Left ventricle myocardium superior (tissue), 1 donor: ENCODE measurements around the gene MAPT. TPM values are rescaled to one million over a fixed set of nuclear protein-coding genes. Genes with fewer than 3 reads are reported as not detected.
"Not testable (repeated sequence)": the region's sequence is repeated elsewhere in the genome, so short reads cannot be mapped to it uniquely, and the experiment has no call there.

ENCODE experiments used
- ATAC-seq: fragments of 200-7000 bp; cut with Tn5 transposase; one replicate; pipeline ENCODE4 v1.9.1; 2020; ENCODE audit warnings: mild to moderate bottlenecking, moderate library complexity
- DNase-seq: peaks from one replicate; pipeline ENCODE4 v3.0.0-alpha.2; 2020
- intact Hi-C: fragments of 100-400 bp; cut with micrococcal nuclease; formaldehyde crosslinking; loops from one replicate; pipeline ENCODE4 v1.11.0; 2022
- total RNA-seq: library from RNA; stranded (reverse); fragmentation: NEBNext Ultra II Directional; extraction: Animal tissue kit (Norgen Biotek cat#: 25700); gene quantifications from one replicate; pipeline ENCODE4 v1.2.1, GENCODE V29; 2021
- donor health status: DM: no; HTN: yes; CAD: no; lungs with severe emphysema.

Gene MAPT
- total RNA-seq, 1 donor from 2014 or later, result 42.2 TPM

DNA sequence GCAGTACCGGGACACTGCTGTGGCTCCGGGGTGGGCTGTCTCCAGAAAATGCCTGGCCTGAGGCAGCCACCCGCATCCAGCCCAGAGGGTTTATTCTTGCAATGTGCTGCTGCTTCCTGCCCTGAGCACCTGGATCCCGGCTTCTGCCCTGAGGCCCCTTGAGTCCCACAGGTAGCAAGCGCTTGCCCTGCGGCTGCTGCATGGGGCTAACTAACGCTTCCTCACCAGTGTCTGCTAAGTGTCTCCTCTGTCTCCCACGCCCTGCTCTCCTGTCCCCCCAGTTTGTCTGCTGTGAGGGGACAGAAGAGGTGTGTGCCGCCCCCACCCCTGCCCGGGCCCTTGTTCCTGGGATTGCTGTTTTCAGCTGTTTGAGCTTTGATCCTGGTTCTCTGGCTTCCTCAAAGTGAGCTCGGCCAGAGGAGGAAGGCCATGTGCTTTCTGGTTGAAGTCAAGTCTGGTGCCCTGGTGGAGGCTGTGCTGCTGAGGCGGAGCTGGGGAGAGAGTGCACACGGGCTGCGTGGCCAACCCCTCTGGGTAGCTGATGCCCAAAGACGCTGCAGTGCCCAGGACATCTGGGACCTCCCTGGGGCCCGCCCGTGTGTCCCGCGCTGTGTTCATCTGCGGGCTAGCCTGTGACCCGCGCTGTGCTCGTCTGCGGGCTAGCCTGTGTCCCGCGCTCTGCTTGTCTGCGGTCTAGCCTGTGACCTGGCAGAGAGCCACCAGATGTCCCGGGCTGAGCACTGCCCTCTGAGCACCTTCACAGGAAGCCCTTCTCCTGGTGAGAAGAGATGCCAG is 117.6 kb downstream of the MAPT start:
- no peak for ATAC-seq

DNA sequence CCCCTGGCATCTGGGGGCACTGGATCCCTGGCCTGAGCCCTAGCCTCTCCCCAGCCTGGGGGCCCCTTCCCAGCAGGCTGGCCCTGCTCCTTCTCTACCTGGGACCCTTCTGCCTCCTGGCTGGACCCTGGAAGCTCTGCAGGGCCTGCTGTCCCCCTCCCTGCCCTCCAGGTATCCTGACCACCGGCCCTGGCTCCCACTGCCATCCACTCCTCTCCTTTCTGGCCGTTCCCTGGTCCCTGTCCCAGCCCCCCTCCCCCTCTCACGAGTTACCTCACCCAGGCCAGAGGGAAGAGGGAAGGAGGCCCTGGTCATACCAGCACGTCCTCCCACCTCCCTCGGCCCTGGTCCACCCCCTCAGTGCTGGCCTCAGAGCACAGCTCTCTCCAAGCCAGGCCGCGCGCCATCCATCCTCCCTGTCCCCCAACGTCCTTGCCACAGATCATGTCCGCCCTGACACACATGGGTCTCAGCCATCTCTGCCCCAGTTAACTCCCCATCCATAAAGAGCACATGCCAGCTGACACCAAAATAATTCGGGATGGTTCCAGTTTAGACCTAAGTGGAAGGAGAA is 118.2 kb downstream of the MAPT start:
- DNase-seq, result no peak
- intact Hi-C loops, result no loop called here
- ATAC-seq, result no peak

More for the DNA sequence above, 117.6 kb downstream of the MAPT start:
- no peak for DNase-seq
- intact Hi-C loops, result no loop called here

GRCh38 chr17:46013127-46013501 is 118.8 kb downstream of the MAPT start:
- no peak for ATAC-seq
- no peak for DNase-seq
- intact Hi-C loops, result no loop called here

GRCh38 chr17:46013502-46014165 is 119.3 kb downstream of the MAPT start:
- intact Hi-C loops, result no loop called here
- no peak for DNase-seq
- no peak for ATAC-seq

- intact Hi-C loops, ATAC-seq: not testable (repeated sequence)
These were observed 125.1 kb downstream of the MAPT start for GRCh38 chr17:46019408-46019925.

DNA sequence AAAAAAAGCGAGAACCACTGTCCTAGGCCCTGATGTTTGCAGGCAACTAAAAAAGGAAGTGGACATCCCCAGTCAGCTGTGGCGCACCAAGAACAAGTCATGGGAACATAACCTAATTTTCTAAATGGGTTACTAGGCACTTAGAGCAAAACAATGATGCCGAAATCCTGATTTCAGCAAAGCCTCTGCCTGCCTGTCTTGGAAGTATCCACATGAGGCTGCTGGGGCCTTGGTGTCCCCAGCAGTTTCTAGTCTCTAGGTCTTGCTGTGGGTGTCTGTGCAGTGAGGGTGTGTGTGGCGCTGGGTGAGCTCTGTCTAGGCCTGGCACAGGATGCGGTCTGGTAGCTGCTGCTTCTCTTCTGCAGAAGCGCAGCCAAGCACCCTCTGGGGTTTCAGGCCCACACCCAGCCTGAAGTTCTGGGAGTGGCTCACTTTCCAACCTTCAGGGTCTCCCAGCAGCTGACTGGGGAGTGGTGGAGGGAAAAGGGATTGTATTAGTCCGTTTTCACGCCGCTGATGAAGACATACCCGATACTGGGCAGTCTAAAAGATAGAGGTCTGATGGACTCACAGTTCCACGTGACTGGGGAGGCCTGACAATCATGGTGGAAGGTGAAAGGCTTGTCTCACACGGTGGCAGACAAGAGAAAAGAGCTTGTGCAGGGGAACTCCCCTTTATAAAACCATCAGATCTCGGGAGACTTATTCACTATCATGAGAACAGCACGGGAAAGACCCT is 125.8 kb downstream of the MAPT start:
- DNase-seq, result no peak
- ATAC-seq, result peak; percentile 38
- intact Hi-C loops, result no loop called here

More at GRCh38 chr17:46019408-46019925, 125.1 kb downstream of the MAPT start:
- not testable (repeated sequence) for DNase-seq

DNA sequence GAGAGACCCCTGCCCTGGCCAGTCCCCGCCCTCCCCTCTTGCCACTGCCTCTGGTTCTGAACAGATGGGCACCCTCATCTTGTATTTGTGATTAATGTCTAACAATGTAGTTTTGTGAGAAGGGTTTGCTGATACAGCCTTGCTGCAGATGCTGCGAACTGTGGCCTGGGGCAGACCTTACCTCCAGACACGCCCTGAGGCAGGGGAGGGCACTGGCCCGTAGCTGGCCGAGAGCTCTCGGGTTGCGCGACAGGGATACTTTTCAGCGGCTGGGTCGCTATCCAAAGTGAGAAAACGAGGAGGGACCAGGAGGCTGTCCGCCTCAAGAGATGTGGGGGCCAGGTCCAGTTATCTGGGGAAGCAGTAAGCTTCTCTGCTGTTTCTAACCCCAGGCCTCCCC is 126.6 kb downstream of the MAPT start:
- ATAC-seq (no peak), DNase-seq (no peak)
- intact Hi-C loops, result no loop called here

DNA sequence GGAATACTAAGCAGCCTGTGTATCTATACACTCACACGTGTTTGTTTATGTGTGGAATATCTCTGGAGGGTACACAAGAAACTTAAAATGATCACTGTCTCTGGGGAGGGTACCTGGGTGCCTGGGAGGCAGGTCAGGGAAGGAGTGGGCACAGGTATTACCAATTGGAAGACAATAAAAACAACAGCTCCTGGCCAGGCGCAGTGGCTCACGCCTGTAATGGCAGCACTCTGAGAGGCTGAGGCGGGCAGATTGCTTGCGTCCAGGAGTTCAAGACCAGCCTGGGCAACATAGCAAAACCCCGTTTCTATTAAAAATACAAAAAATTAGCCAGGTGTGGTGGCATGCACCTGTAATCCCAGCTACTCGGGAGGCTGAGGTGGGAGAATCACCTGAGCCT is 129.0 kb downstream of the MAPT start:
- ATAC-seq, intact Hi-C loops, DNase-seq: not testable (repeated sequence)

DNA sequence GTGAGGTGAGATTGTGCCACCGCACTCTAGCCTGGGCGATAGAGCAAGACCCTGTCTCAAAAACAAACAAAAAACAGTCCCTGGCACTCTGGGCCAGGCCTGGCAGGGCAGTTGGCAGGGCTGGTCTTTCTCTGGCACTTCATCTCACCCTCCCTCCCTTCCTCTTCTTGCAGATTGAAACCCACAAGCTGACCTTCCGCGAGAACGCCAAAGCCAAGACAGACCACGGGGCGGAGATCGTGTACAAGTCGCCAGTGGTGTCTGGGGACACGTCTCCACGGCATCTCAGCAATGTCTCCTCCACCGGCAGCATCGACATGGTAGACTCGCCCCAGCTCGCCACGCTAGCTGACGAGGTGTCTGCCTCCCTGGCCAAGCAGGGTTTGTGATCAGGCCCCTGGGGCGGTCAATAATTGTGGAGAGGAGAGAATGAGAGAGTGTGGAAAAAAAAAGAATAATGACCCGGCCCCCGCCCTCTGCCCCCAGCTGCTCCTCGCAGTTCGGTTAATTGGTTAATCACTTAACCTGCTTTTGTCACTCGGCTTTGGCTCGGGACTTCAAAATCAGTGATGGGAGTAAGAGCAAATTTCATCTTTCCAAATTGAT is 129.5 kb downstream of the MAPT start:
- no peak for DNase-seq

DNA sequence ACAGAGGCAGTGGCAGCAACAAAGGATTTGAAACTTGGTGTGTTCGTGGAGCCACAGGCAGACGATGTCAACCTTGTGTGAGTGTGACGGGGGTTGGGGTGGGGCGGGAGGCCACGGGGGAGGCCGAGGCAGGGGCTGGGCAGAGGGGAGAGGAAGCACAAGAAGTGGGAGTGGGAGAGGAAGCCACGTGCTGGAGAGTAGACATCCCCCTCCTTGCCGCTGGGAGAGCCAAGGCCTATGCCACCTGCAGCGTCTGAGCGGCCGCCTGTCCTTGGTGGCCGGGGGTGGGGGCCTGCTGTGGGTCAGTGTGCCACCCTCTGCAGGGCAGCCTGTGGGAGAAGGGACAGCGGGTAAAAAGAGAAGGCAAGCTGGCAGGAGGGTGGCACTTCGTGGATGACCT is 130.2 kb downstream of the MAPT start:
- intact Hi-C loops, result no loop called here
- no peak for DNase-seq
- ATAC-seq, result no peak

More for the DNA sequence above, 129.5 kb downstream of the MAPT start:
- no peak for ATAC-seq
- intact Hi-C loops, result no loop called here

GRCh38 chr17:46025060-46025459 is 130.7 kb downstream of the MAPT start:
- intact Hi-C loops, result no loop called here
- no peak for DNase-seq
- no peak for ATAC-seq

DNA sequence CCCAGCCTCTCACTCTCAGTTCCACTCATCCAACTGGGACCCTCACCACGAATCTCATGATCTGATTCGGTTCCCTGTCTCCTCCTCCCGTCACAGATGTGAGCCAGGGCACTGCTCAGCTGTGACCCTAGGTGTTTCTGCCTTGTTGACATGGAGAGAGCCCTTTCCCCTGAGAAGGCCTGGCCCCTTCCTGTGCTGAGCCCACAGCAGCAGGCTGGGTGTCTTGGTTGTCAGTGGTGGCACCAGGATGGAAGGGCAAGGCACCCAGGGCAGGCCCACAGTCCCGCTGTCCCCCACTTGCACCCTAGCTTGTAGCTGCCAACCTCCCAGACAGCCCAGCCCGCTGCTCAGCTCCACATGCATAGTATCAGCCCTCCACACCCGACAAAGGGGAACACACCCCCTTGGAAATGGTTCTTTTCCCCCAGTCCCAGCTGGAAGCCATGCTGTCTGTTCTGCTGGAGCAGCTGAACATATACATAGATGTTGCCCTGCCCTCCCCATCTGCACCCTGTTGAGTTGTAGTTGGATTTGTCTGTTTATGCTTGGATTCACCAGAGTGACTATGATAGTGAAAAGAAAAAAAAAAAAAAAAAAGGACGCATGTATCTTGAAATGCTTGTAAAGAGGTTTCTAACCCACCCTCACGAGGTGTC is 131.3 kb downstream of the MAPT start:
- ATAC-seq (no peak), DNase-seq (no peak)
- intact Hi-C loops, result no loop called here

DNA sequence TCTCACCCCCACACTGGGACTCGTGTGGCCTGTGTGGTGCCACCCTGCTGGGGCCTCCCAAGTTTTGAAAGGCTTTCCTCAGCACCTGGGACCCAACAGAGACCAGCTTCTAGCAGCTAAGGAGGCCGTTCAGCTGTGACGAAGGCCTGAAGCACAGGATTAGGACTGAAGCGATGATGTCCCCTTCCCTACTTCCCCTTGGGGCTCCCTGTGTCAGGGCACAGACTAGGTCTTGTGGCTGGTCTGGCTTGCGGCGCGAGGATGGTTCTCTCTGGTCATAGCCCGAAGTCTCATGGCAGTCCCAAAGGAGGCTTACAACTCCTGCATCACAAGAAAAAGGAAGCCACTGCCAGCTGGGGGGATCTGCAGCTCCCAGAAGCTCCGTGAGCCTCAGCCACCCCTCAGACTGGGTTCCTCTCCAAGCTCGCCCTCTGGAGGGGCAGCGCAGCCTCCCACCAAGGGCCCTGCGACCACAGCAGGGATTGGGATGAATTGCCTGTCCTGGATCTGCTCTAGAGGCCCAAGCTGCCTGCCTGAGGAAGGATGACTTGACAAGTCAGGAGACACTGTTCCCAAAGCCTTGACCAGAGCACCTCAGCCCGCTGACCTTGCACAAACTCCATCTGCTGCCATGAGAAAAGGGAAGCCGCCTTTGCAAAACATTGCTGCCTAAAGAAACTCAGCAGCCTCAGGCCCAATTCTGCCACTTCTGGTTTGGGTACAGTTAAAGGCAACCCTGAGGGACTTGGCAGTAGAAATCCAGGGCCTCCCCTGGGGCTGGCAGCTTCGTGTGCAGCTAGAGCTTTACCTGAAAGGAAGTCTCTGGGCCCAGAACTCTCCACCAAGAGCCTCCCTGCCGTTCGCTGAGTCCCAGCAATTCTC is 132.1 kb downstream of the MAPT start:
- DNase-seq, result no peak
- intact Hi-C loops, result no loop called here
- peak; percentile 38 for ATAC-seq

GRCh38 chr17:46027048-46027975 is 133.0 kb downstream of the MAPT start:
- DNase-seq, result no peak
- ATAC-seq, result peak; percentile 29
- intact Hi-C loops, result no loop called here

GRCh38 chr17:46027976-46028325 is 133.6 kb downstream of the MAPT start:
- no peak for DNase-seq
- intact Hi-C loops, result no loop called here
- ATAC-seq, result peak; percentile 28

- intact Hi-C loops, result no loop called here
- DNase-seq, result no peak
- ATAC-seq, result no peak
These were observed 134.0 kb downstream of the MAPT start for GRCh38 chr17:46028374-46028773.
